Fibroblast of mammary gland (primary cell): Measurements from ENCODE around the gene CEP85.

ENCODE experiments used
- DNase-seq: peaks from one replicate; pipeline ENCODE4 v3.0.0-alpha.2; 2010; ENCODE audit warnings: low read depth
- H3K4me3 ChIP-seq: 2 replicates; pipeline ENCODE4 v1.5.1; 2011; ENCODE audit warnings: low read depth, mild to moderate bottlenecking, low read length, moderate library complexity; ENCODE audit not compliant: control insufficient read depth
- TF ChIP-seq, protein P1 (sequence below): conservative IDR thresholded peaks from 2 replicates; pipeline ENCODE4 v1.5.1; 2011; ENCODE audit warnings: low read depth, low read length, inconsistent platforms; ENCODE audit not compliant: control insufficient read depth, insufficient read depth

The CEP85 gene

GRCh38 chr1:26275580-26276431 lies 41.8 kb downstream of the CEP85 start:
- H3K4me3 ChIP-seq = no peak overlapping the region
- DNase-seq = peak; percentile 99
- TF ChIP-seq, protein P1, sequence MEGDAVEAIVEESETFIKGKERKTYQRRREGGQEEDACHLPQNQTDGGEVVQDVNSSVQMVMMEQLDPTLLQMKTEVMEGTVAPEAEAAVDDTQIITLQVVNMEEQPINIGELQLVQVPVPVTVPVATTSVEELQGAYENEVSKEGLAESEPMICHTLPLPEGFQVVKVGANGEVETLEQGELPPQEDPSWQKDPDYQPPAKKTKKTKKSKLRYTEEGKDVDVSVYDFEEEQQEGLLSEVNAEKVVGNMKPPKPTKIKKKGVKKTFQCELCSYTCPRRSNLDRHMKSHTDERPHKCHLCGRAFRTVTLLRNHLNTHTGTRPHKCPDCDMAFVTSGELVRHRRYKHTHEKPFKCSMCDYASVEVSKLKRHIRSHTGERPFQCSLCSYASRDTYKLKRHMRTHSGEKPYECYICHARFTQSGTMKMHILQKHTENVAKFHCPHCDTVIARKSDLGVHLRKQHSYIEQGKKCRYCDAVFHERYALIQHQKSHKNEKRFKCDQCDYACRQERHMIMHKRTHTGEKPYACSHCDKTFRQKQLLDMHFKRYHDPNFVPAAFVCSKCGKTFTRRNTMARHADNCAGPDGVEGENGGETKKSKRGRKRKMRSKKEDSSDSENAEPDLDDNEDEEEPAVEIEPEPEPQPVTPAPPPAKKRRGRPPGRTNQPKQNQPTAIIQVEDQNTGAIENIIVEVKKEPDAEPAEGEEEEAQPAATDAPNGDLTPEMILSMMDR = peak; percentile 72

GRCh38 chr1:26276432-26276838 lies 42.4 kb downstream of the CEP85 start:
- TF ChIP-seq, protein P1 = no peak
- DNase-seq = no peak
- H3K4me3 ChIP-seq = no peak overlapping the region

DNA sequence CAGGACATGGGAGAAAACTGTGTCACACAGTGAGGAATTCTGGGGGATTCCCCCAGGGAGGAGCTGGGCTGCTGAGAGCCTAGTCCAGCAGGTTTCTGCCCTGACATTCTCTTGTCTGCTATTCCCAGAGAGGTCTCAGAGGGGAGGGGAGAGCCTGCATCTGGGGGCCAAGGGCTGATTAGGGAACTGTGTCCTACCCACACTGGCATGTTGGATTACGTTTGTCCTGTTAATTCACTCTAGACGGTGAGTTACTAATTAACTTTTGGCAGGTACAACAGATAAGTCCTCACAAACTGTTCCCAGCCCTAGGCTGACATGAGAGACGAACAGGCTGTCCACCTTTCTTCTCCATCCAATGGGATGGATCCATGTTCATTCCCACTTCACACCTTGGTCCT lies 43.3 kb downstream of the CEP85 start:
- H3K4me3 ChIP-seq = no peak overlapping the region
- TF ChIP-seq, protein P1 = no peak
- DNase-seq = no peak

GRCh38 chr1:26277719-26278118 lies 43.7 kb downstream of the CEP85 start:
- TF ChIP-seq, protein P1 = no peak

DNA sequence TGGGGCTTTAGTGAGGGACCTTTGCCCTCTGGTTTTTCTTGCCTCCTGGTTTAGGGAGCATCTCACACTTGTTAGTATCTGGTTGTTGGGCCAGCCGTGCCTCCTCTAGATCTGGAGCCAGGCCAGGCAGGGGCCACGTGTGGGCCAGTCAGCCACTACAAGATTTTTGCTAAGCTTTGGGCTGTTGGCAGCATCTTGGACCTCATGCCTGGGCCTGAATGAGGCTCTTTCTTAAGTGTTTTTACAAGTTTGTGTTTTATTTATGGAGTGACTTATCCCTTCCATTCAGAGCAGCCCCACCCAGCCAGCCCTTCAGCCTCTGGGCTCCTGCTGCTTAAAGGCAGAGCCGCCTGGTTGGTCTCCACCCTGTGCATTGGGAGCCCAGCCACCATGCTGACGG lies 44.3 kb downstream of the CEP85 start:
- TF ChIP-seq, protein P1 = no peak
- H3K4me3 ChIP-seq = no peak overlapping the region
- peak; percentile 82 for DNase-seq

More at GRCh38 chr1:26277719-26278118, 43.7 kb downstream of the CEP85 start:
- H3K4me3 ChIP-seq = no peak overlapping the region
- no peak for DNase-seq

GRCh38 chr1:26278724-26279455 lies 44.9 kb downstream of the CEP85 start:
- DNase-seq = peak; percentile 84
- TF ChIP-seq, protein P1 = no peak
- H3K4me3 ChIP-seq = peak overlapping the region; percentile 82
